GM12878 (cell line): ENCODE measurements around the gene JMJD6.

ENCODE experiments used
- CREB1 ChIP-seq: IDR thresholded peaks from 2 replicates; pipeline ENCODE4 v1.6.1; 2012; ENCODE audit warnings: low read depth, mild to moderate bottlenecking, inconsistent platforms
- EED ChIP-seq: sonication (generic); IDR thresholded peaks from 2 replicates; pipeline ENCODE4 v1.6.1; 2016; ENCODE audit warnings: antibody characterized with exemption, low read depth
- EZH2 ChIP-seq: IDR thresholded peaks from 2 replicates; pipeline ENCODE4 v1.6.1; 2012; ENCODE audit warnings: low read depth, mild to moderate bottlenecking, control low read depth, inconsistent platforms, low read length, borderline replicate concordance; ENCODE audit not compliant: control insufficient read depth
- MYC ChIP-seq: IDR thresholded peaks from 2 replicates; pipeline ENCODE4 v1.6.1; 2011; ENCODE audit warnings: mild to moderate bottlenecking, low read length, moderate library complexity, inconsistent platforms; ENCODE audit not compliant: insufficient read depth, insufficient replicate concordance, insufficient read length, severe bottlenecking
- TF ChIP-seq, protein P1 (sequence below), 3 experiments: IDR thresholded peaks in 2 of 3; conservative IDR thresholded peaks in 1 of 3; 2 replicates each; pipeline ENCODE4 v1.5.1; 2011; ENCODE audit warnings: low read depth in 3 of 3, low read length in 3 of 3, mild to moderate bottlenecking in 3 of 3, control low read depth in 2 of 3, moderate library complexity in 2 of 3, inconsistent platforms in 1 of 3, mixed read lengths in 1 of 3; ENCODE audit not compliant: control insufficient read depth in 2 of 3, insufficient read depth in 1 of 3; ENCODE audit errors: extremely low read depth in 1 of 3

DNA sequence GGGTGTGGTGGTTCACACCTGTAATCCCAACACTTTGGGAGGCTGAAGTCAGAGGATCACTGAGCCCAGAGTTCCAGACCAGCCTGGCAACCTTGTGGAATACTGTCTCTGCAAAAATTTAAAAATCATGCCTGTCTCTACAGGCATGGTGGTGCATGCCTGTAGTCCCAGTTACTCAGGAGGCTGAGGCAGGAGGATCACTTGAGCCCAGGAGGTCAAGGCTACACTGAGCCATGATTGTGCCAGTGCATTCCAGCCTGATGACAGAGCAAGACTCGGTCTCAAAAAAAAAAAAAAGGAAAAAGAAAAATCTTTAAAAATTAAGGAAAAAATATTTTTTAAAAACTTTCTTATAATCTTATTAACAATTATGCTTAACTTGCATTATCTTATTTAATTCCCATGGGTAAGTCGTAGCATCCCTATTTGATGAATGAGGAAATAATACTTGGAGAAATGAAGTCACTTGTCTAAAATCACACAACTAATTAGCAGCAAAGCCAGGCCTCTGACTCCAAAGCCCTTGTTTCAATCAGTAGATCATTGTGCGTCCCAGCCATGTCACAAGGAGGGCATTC is 25.1 kb upstream of the JMJD6 start:
- TF ChIP-seq CREB1 (no peak), EED (no peak), EZH2 (no peak), MYC (no peak)
- TF ChIP-seq, protein P1, sequence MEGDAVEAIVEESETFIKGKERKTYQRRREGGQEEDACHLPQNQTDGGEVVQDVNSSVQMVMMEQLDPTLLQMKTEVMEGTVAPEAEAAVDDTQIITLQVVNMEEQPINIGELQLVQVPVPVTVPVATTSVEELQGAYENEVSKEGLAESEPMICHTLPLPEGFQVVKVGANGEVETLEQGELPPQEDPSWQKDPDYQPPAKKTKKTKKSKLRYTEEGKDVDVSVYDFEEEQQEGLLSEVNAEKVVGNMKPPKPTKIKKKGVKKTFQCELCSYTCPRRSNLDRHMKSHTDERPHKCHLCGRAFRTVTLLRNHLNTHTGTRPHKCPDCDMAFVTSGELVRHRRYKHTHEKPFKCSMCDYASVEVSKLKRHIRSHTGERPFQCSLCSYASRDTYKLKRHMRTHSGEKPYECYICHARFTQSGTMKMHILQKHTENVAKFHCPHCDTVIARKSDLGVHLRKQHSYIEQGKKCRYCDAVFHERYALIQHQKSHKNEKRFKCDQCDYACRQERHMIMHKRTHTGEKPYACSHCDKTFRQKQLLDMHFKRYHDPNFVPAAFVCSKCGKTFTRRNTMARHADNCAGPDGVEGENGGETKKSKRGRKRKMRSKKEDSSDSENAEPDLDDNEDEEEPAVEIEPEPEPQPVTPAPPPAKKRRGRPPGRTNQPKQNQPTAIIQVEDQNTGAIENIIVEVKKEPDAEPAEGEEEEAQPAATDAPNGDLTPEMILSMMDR (IDR thresholded peaks at IDR 0.05 in 2 of 3, conservative IDR thresholded peaks at IDR 0.05 in 1 of 3; ENCODE audit: control insufficient read depth in 2 of 3, extremely low read depth in 1 of 3, insufficient read depth in 1 of 3, low read depth in 3 of 3, low read length in 3 of 3): no peak
